HL-60 (cell line): ENCODE results near the gene ABCA8.

ENCODE experiments used
- DNase-seq, 2 experiments: peaks; one replicate each; pipeline ENCODE4 v3.0.0-alpha.2; 2010 to 2020; ENCODE audit warnings: low read depth in 1 of 2, low spot score in 1 of 2
- H3K27ac ChIP-seq: fragments of 250-450 bp; sonication (Bioruptor Pico); replicated peaks from 2 replicates; pipeline ENCODE4 v1.5.1; 2020; ENCODE audit warnings: mild to moderate bottlenecking, moderate library complexity
- H3K27me3 ChIP-seq: fragments of 250-450 bp; sonication (Bioruptor Pico); 2 replicates; pipeline ENCODE4 v1.5.1; 2021; ENCODE audit warnings: mild to moderate bottlenecking, moderate library complexity; ENCODE audit not compliant: insufficient read depth, poor library complexity, severe bottlenecking
- H3K4me3 ChIP-seq: replicated peaks from 2 replicates; pipeline ENCODE4 v1.5.1; 2011; ENCODE audit warnings: mild to moderate bottlenecking, control low read depth, low read length; ENCODE audit not compliant: insufficient read depth
- GABPA ChIP-seq: IDR thresholded peaks from 2 replicates; pipeline ENCODE4 v1.6.1; 2012; ENCODE audit warnings: low read depth
- POLR2AphosphoS5 ChIP-seq: IDR thresholded peaks from 2 replicates; pipeline ENCODE4 v1.6.1; 2012; ENCODE audit warnings: low read depth
- SPI1 ChIP-seq: IDR thresholded peaks from 2 replicates; pipeline ENCODE4 v1.6.1; 2012; ENCODE audit warnings: low read depth, mild to moderate bottlenecking, borderline replicate concordance
- TF ChIP-seq, protein P1 (sequence below): IDR thresholded peaks from one replicate; pipeline ENCODE4 v1.5.1; 2011; ENCODE audit warnings: low read length, control low read depth, inconsistent platforms; ENCODE audit not compliant: insufficient read depth
- TF ChIP-seq, protein P2 (sequence below): IDR thresholded peaks from 2 replicates; pipeline ENCODE4 v1.6.1; 2012; ENCODE audit warnings: low read depth; ENCODE audit not compliant: insufficient replicate concordance

Gene ABCA8

DNA sequence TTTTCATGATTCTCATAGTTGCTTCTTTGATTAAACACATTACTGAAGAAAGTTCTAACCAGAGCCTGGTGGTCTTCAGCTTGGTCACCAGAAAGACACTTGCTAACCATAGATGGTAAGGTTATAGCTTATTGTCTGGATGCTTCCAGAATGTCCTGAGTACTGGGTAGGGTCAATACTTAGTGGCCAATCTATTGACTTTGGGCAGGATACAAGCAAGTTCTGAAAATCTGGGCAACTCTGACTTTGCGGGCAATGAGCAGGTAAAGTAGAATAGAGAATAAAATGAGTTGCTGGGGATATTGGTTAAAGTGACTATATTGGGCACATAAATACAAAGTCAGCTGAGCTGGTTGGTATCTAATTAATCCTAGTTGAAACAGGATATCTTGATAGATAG is 63.0 kb downstream of the ABCA8 start:
- DNase-seq = no peak
- TF ChIP-seq, protein P1, sequence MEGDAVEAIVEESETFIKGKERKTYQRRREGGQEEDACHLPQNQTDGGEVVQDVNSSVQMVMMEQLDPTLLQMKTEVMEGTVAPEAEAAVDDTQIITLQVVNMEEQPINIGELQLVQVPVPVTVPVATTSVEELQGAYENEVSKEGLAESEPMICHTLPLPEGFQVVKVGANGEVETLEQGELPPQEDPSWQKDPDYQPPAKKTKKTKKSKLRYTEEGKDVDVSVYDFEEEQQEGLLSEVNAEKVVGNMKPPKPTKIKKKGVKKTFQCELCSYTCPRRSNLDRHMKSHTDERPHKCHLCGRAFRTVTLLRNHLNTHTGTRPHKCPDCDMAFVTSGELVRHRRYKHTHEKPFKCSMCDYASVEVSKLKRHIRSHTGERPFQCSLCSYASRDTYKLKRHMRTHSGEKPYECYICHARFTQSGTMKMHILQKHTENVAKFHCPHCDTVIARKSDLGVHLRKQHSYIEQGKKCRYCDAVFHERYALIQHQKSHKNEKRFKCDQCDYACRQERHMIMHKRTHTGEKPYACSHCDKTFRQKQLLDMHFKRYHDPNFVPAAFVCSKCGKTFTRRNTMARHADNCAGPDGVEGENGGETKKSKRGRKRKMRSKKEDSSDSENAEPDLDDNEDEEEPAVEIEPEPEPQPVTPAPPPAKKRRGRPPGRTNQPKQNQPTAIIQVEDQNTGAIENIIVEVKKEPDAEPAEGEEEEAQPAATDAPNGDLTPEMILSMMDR = no peak
- TF ChIP-seq SPI1 (no peak), POLR2AphosphoS5 (no peak), GABPA (no peak)
- TF ChIP-seq, protein P2, sequence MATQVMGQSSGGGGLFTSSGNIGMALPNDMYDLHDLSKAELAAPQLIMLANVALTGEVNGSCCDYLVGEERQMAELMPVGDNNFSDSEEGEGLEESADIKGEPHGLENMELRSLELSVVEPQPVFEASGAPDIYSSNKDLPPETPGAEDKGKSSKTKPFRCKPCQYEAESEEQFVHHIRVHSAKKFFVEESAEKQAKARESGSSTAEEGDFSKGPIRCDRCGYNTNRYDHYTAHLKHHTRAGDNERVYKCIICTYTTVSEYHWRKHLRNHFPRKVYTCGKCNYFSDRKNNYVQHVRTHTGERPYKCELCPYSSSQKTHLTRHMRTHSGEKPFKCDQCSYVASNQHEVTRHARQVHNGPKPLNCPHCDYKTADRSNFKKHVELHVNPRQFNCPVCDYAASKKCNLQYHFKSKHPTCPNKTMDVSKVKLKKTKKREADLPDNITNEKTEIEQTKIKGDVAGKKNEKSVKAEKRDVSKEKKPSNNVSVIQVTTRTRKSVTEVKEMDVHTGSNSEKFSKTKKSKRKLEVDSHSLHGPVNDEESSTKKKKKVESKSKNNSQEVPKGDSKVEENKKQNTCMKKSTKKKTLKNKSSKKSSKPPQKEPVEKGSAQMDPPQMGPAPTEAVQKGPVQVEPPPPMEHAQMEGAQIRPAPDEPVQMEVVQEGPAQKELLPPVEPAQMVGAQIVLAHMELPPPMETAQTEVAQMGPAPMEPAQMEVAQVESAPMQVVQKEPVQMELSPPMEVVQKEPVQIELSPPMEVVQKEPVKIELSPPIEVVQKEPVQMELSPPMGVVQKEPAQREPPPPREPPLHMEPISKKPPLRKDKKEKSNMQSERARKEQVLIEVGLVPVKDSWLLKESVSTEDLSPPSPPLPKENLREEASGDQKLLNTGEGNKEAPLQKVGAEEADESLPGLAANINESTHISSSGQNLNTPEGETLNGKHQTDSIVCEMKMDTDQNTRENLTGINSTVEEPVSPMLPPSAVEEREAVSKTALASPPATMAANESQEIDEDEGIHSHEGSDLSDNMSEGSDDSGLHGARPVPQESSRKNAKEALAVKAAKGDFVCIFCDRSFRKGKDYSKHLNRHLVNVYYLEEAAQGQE = no peak
- Histone ChIP-seq H3K27me3 (no peaks in the 10 kb centered on the region), H3K4me3 (no peak overlapping the region), H3K27ac (no peak overlapping the region)

DNA sequence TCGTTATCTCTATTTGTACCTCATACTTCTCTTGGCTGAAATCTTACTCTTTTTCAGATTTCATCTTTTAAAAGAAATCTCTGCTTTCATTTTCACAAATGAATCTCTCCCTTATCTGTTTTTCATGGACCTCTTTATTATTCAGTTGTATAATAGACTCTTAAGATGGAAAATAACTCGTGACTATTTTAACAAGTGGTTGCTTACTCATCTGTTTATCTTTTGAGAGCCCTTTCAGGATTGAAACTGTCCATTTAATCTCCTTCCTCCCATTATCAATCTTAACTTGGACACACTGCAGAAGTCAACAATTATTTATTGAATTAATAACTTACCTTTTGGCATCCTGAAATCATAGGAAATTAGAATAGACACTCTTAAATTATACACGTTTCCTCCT is 68.8 kb downstream of the ABCA8 start:
- no peak for TF ChIP-seq POLR2AphosphoS5
- TF ChIP-seq GABPA = no peak
- TF ChIP-seq, protein P1 = no peak
- TF ChIP-seq, protein P2 = no peak
- TF ChIP-seq SPI1 = no peak
- Histone ChIP-seq H3K27me3 (no peaks in the 10 kb centered on the region), H3K27ac (no peak overlapping the region), H3K4me3 (no peak overlapping the region)
- no peak for DNase-seq

DNA sequence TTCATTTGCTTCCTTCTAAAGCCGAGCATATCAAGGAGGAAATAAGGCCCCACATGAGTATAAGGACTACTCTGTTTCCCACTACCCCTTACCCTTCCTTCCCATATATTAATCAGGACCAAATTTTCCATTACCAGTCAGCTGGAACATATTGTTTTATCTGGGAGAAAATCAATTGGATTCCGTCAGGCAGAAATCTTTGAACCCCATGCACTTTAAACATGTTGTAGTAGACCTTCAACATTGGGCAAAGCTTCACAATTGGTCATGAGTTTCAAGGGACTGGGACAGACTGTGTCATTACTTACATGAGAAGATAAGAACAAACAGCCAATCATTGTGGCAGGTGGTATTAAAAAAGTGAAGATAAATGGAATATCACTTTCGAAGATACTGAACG is 70.3 kb downstream of the ABCA8 start:
- Histone ChIP-seq H3K4me3 (no peak overlapping the region), H3K27ac (no peak overlapping the region), H3K27me3 (no peaks in the 10 kb centered on the region)
- no peak for DNase-seq
- TF ChIP-seq POLR2AphosphoS5 = no peak
- TF ChIP-seq, protein P1 = no peak
- TF ChIP-seq, protein P2 = no peak
- TF ChIP-seq SPI1 = no peak
- TF ChIP-seq GABPA = no peak
